Pulmonary artery endothelial cell (primary cell): Measurements from ENCODE around the gene CYGB. TPM values are rescaled to one million over a fixed set of nuclear protein-coding genes. Genes with fewer than 3 reads are reported as not detected.
"Not testable (repeated sequence)": the region's sequence is repeated elsewhere in the genome, so short reads cannot be mapped to it uniquely, and the experiment has no call there.

Source experiments
- DNase-seq: peaks from one replicate; pipeline ENCODE4 v3.0.0-alpha.2; 2011; ENCODE audit warnings: low read depth, low spot score
- total RNA-seq: library from RNA; depleted of rRNA; stranded (reverse); fragments of >200 nt; gene quantifications from 2 replicates; pipeline ENCODE4 v1.2.3, GENCODE V29; 2014

CYGB gene
- total RNA-seq, 1 donor from 2014 or later: 0.40 TPM

DNA sequence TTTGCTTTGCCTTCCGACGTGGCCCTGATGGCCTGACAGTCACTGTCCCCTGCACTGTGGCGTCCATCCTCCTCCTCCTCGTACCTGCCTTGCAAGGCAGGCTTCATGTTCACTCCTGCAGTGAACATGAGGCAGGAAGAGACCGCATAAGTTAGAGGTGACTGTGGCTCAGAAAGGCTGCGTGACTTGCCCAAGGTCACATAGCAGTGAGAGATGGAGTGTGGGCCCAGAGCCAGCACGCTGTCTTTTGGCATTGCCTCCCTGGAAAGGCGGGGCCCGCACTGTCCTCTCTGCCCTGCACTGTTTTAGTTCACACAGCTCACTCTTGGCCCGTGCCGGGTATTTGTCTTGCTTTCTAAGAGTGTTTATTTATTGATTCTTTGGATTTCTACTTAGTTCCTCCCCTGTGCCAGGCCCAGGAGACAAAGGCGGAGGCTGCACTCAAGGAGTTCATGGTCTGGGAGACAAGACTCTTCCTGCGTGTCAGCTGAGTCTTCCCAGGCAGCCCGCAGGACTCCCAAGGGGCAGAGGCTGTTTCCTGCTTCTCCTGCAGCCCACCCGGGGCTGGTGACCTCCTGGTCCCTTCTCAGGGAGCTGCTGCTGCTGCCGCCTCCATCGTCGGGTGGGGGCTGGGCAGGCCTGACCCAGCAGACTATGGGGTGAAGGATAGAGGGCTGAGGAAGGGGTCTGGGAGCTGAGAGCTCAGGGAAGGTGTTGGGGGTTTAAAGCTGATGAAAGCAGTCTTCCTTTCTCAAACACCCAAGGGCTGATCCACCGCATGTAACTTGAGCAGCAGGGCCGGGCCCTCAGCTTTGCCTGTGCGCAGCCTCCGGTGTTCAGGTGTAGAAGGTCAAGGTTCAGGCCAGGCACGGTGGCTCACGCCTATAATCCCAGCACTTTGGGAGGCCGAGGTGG, 12.7 kb downstream of the CYGB start:
- no peak for DNase-seq

DNA sequence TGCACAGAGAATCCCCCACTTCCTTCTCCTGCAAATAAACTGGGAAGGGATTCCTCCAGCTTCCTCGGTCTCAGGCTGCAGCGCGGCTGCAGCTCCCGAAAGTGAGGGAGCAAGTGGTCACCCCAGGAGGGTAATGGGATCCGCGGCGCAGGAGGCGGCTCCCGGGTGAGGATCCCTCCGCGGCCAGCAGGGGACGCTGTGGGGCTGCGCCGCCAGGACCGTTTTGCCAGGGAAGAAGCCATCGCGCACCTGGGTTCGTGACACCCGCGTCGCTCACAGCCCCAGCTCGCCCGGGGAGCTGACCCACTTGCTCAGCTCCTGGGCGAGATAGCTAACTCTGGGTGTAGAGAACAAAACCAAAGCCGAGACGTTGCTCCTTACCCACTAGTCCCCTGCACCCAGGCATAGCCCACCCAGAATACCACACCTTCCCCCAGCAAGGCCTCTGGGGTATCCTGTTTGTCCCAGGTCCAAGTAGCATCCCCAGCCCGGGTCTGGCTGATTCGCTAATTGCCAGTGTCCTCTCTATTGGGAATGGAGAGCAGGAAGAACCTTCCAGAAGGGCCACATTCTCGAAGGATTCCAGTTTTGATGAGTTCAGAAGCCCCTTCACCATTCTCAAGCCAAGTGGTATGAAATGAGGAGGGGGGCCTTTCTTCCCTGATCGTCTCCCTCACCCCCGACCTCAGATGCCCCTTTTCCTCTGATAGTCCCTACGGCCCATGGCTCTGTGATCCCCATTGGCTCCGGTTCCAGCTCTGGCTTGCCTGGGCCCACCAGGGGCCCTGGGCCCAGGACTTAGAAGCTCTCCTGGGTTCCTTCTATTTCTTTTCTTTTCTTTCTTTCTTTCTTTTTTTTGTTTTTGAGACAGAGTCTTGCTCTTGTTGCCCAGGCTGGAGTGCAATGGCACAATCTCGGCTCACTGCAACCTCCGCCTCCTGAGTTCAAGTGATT, 14.1 kb downstream of the CYGB start:
- no peak for DNase-seq

DNA sequence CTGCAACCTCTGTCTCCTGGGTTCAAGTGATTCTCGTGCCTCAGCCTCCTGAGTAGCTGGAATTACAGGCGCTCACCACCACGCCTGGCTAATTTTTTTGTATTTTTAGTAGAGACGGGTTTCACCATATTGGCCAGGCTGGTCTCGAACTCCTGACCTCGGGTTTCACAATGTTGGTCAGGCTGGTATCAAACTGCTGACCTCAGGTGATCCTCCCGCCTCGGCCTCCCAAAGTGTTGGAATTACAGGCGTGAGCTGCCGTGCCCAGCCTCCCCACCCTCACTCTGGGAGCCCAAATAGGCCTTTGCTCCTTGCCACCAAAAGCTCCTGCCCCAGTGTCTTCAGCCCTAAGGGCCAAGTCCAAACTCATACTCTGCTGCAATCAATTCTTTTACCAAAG, 15.8 kb downstream of the CYGB start:
- DNase-seq: not testable (repeated sequence)

DNA sequence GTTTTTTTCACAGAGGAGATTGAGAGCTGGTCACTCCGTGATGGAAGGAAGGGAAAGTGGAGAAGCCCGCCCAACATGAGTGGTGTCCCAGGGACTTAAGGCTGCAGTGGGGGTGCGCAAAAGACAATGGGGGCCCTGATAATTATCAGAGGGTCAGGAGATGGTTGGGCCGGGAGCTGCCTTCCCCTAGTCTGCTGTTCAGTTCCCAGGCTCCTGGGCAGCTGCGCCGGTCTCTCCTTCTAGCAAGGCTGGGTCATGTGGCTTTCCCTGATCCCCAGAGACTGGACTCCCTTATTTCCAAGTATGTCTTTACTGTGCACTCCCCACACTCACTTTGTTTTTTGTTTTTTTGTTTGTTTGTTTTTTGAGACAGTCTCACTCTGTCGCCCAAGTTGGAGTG, 16.2 kb downstream of the CYGB start:
- DNase-seq: no peak

DNA sequence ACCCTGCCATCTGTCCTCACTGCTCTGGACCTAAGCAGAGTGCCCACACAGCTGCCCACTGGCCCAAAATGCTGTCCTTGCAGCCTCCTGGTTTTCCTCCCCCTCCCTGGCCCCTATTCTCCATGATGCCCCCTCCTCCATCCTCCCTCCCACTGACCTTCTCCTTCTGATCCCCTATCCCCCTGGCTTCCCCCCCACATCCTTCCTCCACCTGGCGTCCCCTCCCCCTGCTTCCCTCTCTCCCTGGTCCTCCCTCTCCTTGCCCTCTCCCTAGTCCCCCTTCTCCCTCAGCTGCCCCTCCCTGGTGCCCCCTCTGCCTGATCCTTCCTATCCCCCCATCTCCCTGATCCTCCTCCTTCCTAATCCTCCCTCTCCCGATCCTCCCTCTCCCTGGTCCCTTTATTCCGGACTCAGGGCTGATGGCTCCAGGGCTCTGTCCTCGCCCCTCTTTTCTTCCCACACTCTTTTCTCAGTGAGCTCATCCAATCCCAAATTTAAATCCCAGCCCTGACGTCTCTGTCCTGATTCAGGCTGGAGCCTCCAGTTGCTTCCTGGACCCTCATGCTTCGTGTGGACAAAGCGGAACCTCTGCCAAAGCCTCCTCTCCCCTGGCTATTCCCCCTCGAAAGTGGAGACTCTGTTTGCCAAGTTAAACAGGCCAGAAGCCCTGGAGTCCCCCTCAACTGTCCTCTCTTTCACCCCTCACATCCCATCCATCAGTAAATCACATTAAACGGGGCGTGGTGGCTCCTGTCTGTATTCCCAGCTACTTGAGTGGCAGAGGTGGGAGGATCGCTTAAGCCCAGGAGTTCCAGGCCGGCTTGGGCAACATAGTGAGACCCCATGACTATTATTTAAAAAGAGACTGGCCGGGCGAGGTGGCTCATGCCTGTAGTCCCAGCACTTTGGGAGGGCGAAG, 18.2 kb downstream of the CYGB start:
- no peak for DNase-seq

GRCh38 chr17:76517638-76518038, 19.9 kb downstream of the CYGB start:
- DNase-seq: no peak

DNA sequence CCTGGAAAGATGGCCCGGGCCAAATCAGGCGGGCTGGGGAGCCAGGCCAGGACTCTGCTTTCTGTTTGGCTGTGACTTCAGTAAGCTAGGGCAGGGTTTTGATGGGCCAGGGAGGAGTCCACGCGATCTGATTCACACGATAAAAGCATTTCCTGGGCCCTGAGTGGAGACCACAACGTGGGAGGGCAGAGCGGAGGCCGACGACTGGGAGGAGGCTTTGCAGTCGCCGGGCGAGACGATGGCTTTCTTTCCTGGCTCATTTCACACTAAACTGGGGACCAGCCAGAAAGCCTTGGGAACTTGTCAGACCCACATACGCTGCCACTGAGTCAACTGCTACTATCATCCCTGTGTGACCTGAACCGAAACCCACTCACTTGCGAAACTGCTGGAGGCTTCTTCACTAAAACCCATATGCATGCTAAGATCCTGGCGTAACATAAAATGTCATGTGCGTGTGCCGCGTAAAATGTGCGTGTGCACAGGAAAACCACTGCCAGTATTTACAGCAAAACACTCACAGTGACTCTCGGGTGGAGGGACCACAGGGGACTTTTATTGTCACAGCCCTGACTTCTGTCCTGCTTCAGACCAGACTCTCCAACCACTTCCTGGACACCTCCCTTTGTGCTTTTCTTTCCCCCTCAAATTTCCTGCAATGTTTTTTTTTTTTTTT, 22.1 kb downstream of the CYGB start:
- no peak for DNase-seq

DNA sequence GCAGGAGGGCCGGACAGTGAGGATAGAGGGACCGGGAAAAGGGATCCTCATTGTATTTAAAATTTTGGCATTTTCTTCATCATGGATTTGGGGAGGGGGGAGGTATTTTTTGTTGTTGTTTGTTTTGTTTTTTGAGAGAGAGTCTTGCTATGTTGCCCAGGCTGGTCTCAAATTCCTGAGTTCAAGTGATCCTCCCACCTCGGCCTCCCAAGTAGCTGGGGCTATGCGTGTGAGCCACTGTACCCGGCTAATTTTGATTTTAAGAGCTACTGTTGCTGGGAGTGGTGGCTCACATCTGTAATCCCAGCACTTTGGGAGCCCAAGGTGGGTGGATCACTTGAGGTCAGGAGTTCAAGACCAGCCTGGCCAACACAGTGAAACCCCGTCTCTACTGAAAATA, 23.2 kb downstream of the CYGB start:
- not testable (repeated sequence) for DNase-seq

DNA sequence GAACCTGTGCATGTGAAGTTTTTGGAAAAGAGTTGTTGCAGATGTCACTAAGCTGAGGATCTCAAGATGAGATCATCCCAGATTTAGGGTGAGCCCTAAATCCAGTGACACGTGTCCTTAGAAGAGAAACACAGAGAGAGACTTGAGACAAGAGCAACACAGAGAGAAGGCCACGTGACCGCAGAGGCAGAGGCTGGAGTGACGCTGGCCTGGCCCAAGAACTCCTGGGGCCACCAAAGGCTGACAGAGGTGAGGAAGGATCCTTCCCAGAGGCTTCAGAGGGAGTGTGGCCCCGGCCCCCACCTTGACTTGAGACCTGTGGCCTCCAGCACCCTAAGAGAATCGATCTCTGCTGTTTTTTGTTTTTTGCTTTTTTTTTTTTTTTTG, 24.2 kb downstream of the CYGB start:
- DNase-seq: no peak

DNA sequence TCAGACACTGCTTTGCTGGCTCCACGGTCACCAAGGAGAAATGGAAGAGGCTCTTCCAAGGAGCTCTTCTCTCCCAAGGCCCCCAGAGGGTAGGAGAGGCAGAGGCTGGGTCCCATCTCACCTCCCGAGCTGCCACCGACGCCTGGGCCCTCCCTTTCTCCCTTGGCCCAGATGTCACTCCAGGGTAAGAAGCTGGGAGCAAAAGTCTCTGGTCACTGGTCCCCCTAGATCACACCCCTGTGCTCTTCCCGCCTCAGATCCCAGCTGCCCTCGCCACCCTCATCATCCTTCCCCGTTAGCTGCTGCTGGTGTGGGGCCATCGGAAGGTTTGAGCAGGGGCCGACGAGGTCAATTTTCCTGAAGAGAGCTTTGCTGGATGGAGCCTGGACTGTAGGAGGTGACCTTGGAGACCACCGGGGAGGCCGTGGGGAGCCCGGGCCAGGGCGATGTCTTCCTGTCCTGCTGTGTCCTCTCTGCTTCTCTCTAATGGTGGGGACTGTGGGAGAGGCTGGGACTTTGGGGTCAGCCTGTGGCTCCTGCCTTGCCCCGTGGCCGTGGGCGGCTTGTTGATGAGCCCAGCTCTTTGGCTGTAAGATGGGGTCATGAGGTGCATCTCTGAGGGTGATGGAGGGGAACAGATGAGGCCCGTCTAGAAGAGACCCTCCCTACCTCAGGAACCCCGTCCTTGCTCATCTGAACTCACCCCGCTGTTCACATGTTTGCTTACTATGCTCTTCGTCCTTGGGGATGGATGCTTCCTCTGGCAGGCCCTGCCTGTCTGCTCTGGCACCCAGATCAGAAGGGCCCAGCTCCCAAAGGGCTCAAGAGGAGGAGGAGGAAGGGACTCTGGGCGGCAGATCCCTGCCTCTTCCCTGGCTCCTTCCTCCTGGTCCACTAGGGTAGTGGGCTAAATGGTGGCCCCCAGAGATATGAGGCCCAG, 24.9 kb downstream of the CYGB start:
- no peak for DNase-seq

GRCh38 chr17:76511668-76512365, 25.7 kb downstream of the CYGB start:
- no peak for DNase-seq

DNA sequence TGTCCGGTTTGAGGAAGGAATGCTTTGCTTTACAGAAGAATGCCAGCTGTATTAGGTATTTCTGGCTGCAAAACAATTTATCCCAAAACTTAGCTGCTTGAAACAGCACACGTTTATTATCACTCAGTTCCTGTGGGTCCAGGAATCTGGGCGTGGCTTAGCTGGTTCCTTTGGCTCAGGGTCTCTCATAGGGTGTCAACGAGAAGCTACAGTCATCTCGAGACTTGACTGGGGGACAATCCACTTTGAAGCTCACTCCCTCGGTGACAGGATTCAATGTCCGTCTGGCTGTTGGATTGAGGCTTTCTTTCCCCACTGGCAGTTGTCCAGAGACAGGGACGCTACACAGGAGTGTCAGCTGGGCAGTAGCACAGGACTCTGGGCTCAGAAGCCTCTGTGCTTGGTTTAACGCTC, 26.7 kb downstream of the CYGB start:
- no peak for DNase-seq

DNA sequence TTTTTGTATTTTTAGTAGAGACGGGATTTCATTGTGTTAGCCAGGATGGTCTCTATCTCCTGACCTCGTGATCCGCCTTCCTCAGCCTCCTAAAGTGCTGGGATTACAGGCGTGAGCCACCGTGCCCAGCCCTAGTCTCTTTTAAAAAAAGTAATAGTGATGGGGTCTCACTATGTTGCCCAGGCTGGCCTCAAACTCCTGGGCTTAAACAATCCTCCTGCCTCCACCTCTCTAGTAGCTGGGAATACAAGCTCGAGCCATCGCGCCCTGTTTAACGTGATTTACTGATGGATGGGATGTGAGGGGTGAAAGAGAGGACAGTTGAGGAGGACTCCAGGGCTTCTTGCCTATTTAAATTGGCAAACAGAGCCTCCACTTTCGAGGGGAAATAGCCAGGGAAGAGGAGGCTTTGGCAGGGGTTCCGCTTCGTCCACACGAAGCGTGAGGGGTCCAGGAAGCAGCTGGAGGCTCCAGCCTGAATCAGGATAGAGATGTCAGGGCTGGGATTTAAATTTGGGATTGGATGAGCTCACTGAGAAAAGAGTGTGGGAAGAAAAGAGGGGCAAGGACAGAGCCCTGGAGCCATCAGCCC, 28.9 kb downstream of the CYGB start:
- not testable (repeated sequence) for DNase-seq

- DNase-seq: no peak
Observed at GRCh38 chr17:76506408-76507345, 30.8 kb downstream of the CYGB start.

DNA sequence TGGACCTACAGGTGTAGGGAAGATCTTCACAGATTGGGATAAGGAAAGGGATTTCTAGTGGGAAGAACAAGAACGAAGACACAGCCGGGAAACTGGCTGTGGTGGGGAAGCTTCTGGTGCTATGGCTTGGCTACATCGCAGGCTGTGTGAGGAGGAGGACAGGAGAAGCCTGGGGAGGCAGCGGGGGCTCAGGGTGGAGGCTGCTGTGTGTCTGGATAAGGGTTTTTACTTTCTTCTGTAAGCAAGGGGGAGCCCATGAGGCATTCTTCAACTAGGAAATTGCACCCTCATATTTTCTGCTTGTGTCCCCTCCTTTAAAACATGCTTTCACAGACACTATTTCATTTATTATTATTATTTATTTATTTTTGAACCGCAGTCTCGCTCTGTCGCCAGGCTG, 33.4 kb downstream of the CYGB start:
- DNase-seq: no peak

- DNase-seq: no peak
Observed at GRCh38 chr17:76502341-76503211, 34.9 kb downstream of the CYGB start.
